DMS 273 (cell line): Measurements from ENCODE around the gene RPTOR.
"Not testable (repeated sequence)": the region's sequence is repeated elsewhere in the genome, so short reads cannot be mapped to it uniquely, and the experiment has no call there.

Experiments used
- DNase-seq: peaks from one replicate; lab custom pipeline; 2025; ENCODE audit not compliant: unreplicated experiment; lab: John Stamatoyannopoulos, UW

Gene RPTOR

GRCh38 chr17:80737106-80738019, 192.7 kb downstream of the RPTOR start:
- DNase-seq, result no peak

- no peak for DNase-seq
Measured at GRCh38 chr17:80738020-80738808, 193.6 kb downstream of the RPTOR start.

GRCh38 chr17:80738987-80739730, 194.5 kb downstream of the RPTOR start:
- no peak for DNase-seq

GRCh38 chr17:80740141-80740540, 195.5 kb downstream of the RPTOR start:
- DNase-seq, result no peak

GRCh38 chr17:80742091-80742490, 197.5 kb downstream of the RPTOR start:
- DNase-seq, result no peak

- DNase-seq, result no peak
Measured at GRCh38 chr17:80742581-80743180, 198.0 kb downstream of the RPTOR start.

- no peak for DNase-seq
Measured at GRCh38 chr17:80743181-80743771, 198.6 kb downstream of the RPTOR start.

GRCh38 chr17:80743973-80744372, 199.3 kb downstream of the RPTOR start:
- not testable (repeated sequence) for DNase-seq

- not testable (repeated sequence) for DNase-seq
Measured at GRCh38 chr17:80744725-80745124, 200.1 kb downstream of the RPTOR start.

GRCh38 chr17:80745183-80745582, 200.5 kb downstream of the RPTOR start:
- DNase-seq, result no peak

- DNase-seq, result no peak
Measured at GRCh38 chr17:80746262-80746935, 201.8 kb downstream of the RPTOR start.

- no peak for DNase-seq
Measured at GRCh38 chr17:80747469-80747868, 202.8 kb downstream of the RPTOR start.

GRCh38 chr17:80749611-80750010, 205.0 kb downstream of the RPTOR start:
- DNase-seq, result no peak

- DNase-seq, result no peak
Measured at GRCh38 chr17:80750263-80750662, 205.6 kb downstream of the RPTOR start.

- no peak for DNase-seq
Measured at GRCh38 chr17:80751070-80751945, 206.7 kb downstream of the RPTOR start.

- no peak for DNase-seq
Measured at GRCh38 chr17:80751946-80752581, 207.4 kb downstream of the RPTOR start.

- no peak for DNase-seq
Measured at GRCh38 chr17:80753685-80754345, 209.2 kb downstream of the RPTOR start.

GRCh38 chr17:80754846-80755245, 210.2 kb downstream of the RPTOR start:
- DNase-seq, result no peak
